SKM-1 treated with dmso at 0.1 percent for 144 hours (cell line): Measurements from ENCODE around the gene GCH1.
"Not testable (repeated sequence)": the region's sequence is repeated elsewhere in the genome, so short reads cannot be mapped to it uniquely, and the experiment has no call there.

Experiments
- DNase-seq: peaks from one replicate; lab custom pipeline; 2025; ENCODE audit not compliant: unreplicated experiment; lab: John Stamatoyannopoulos, UW

Gene GCH1

GRCh38 chr14:54803926-54804537 lies 98.6 kb downstream of the GCH1 start:
- DNase-seq: no peak

- DNase-seq: no peak
Measured at GRCh38 chr14:54803396-54803795, 99.2 kb downstream of the GCH1 start.

- not testable (repeated sequence) for DNase-seq
Measured at GRCh38 chr14:54801482-54801881, 101.1 kb downstream of the GCH1 start.

DNA sequence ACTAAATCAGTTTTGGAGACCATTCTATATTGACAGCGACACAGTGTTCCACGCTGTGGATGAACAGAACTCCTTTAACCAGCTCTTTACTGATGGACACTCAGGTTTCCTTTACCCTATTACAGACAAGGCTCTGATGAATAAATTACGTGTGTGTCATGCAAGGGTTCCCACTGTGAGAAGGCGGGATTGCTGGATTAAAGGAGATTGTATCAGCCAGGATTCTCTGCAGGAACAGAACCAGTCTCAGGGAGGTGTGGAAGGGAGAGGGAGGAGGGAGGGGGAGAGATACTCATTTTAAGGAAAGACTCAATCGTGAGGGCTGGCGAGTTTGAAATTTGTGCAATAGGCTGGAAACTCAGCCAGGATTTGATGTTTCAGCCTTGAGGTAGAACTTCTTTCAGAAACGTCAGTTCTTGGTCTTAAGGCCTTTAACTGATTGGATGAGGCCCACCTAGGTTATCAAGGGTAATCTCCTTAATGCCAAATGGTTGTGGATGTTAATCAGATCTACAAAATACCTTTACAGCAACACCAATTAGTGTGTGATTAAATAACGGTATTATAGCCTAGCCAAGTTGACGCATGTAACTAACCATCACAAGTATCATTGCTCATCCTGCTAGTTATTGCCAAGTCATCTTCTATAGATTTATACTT lies 104.0 kb downstream of the GCH1 start:
- DNase-seq: no peak

GRCh38 chr14:54797986-54798385 lies 104.6 kb downstream of the GCH1 start:
- no peak for DNase-seq

- DNase-seq: no peak
Measured at GRCh38 chr14:54797556-54797955, 105.1 kb downstream of the GCH1 start.

DNA sequence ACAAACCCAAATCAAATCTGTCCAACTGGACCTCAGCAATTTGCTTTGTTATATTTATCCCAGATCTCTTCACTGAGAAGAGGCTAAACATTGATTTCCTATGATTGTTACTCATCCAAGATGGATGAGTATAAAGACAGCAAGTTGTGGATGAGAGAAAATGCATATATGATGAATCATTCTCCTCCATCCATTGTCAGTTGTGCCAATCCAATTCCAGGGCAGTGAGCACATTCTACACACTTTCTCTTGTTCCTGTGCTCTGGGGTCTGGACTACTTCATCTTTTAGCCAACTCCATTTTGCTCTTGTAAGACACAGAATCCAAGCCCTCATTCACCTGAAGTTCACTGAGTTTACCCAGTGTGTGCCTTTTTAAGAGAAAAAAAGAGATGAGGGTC lies 105.7 kb downstream of the GCH1 start:
- no peak for DNase-seq

GRCh38 chr14:54794796-54795195 lies 107.8 kb downstream of the GCH1 start:
- no peak for DNase-seq

- no peak for DNase-seq
Measured at GRCh38 chr14:54794159-54794558, 108.5 kb downstream of the GCH1 start.

GRCh38 chr14:54792288-54792687 lies 110.3 kb downstream of the GCH1 start:
- DNase-seq: no peak
